ENCODE data around the gene HSD3B2.

DNA sequence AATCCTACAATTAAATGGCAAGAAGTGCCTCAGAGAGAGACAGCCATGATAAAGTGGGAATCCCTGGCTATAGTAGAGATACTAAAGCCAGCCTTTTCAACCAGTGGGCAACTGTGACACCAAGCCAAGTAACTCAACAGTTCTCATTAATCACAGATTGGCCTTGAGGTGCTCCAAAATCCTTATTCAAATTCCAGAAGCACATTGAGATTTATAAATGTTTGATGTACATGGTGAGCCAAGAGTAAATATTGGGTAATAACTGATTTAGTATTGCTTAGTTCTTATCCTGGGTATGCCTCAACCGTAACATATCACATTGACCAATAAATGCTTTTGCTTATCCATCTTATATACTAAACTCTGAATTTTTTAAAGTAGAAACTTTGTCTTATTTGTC is 29.3 kb upstream of the HSD3B2 start:
- TF ChIP-seq, protein P1, sequence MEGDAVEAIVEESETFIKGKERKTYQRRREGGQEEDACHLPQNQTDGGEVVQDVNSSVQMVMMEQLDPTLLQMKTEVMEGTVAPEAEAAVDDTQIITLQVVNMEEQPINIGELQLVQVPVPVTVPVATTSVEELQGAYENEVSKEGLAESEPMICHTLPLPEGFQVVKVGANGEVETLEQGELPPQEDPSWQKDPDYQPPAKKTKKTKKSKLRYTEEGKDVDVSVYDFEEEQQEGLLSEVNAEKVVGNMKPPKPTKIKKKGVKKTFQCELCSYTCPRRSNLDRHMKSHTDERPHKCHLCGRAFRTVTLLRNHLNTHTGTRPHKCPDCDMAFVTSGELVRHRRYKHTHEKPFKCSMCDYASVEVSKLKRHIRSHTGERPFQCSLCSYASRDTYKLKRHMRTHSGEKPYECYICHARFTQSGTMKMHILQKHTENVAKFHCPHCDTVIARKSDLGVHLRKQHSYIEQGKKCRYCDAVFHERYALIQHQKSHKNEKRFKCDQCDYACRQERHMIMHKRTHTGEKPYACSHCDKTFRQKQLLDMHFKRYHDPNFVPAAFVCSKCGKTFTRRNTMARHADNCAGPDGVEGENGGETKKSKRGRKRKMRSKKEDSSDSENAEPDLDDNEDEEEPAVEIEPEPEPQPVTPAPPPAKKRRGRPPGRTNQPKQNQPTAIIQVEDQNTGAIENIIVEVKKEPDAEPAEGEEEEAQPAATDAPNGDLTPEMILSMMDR (IDR thresholded peaks at IDR 0.05; ENCODE audit: low read depth, low read length) = no peak
- TF ChIP-seq POLR2A (IDR thresholded peaks at IDR 0.05; ENCODE audit: extremely low read depth, insufficient read length) = no peak
- TF ChIP-seq MYC (IDR thresholded peaks at IDR 0.05; ENCODE audit: low read depth, low read length) = no peak

Measured in NB4 (cell line).